Bronchus fibroblast of lung (primary cell): Measurements from ENCODE around the gene TXNDC9. TPM values are rescaled to one million over a fixed set of nuclear protein-coding genes. Genes with fewer than 3 reads are reported as not detected.

Experiments used
- total RNA-seq: library from RNA; depleted of rRNA; stranded (reverse); fragments of >200 nt; gene quantifications from 2 replicates; pipeline ENCODE4 v1.2.3, GENCODE V29; 2015

TXNDC9 gene, protein sequence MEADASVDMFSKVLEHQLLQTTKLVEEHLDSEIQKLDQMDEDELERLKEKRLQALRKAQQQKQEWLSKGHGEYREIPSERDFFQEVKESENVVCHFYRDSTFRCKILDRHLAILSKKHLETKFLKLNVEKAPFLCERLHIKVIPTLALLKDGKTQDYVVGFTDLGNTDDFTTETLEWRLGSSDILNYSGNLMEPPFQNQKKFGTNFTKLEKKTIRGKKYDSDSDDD
- 41.6 and 55.0 TPM in 2 replicates for total RNA-seq

DNA sequence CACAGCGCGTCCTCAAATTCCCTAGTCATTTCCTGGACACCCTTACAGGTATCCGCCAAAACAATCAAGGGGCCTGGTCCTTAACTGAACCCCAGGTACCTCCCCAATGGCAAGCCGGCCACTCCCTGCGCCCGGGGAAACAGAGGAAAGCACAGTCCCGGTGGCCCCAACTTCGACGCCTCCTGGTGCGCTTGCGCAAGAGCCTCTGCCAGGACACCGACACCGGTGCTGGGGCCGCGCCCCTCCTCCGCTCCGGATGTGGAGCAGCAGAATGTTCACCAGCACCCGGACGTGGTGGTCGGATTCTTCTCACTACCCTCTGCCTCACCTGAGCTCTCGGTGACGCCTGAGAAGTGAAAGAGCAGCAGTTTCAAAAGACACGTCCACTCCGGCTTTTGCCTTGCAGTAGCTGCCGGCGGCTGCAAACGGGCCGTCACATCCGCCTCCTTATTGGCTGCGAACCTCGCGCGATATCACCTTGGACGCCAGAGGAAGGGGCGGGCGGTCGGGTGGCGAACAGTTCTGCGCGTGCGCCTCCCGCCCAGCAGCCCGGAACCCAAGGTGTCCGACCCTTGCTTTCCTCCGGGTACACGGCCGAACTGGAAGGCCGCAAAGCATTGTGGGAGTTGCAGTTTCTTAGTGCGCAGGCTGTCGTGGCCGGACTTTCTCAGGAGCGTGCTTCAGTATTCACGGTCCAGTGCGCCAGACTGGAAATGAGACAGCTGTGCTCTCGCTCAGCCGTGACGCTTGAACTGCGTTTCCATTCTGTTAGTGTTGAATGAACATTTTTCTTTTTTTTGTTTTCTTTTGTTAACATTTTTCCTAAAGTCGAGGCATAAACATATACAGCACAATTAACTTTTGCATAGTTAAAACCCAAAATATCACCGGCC lies at the start of gene TXNDC9:
TXNDC9 (minus strand) TSS at position 423 of the 893 bp plus-strand sequence. CDS start 3,123 bp downstream, outside the sequence.

DNA sequence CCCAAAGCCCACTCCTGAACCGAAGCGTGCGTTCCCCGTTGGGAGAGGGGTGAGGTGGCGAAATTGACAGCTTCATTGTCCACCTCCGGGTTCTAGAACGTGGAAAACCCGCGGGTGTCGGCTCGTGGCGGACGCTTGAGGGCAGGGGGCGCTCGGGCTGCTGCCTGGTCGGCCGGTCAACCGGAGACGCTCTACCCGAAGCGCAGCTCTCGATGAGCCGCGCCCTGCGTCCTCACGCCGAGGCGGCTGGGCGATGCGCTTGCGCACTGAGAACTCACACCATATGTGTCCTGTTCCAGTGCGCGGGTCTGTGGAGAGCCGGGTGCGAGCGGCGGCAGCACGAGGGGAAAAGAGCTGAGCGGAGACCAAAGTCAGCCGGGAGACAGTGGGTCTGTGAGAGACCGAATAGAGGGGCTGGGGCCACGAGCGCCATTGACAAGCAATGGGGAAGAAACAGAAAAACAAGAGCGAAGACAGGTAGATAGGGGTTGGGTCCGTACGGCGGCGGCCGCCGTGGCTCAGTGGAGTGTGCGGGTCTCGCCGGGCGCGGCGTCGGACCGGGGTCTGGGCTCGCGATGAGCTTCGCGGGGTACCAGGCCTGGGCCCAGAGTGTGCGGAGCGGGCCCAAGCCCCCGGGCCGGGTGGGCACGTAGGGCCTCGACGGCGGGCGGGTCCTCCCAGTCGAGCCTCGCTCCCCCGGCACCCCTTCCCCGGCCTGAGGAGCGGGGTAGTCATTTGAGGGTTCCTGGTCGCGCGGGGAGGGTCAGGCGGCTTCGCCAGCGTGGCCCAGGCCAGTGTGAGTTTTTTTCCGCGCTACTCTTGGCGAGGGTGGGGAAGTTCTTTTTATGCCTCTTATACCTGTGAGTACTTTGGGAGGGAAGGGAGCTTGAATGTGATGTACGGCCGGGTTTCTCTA lies 1.2 kb upstream of the TXNDC9 start, which contains the start of gene EIF5B:
EIF5B (plus strand) TSS at position 277 of the 916 bp plus-strand sequence; CDS start at position 443, 166 bp downstream.

DNA sequence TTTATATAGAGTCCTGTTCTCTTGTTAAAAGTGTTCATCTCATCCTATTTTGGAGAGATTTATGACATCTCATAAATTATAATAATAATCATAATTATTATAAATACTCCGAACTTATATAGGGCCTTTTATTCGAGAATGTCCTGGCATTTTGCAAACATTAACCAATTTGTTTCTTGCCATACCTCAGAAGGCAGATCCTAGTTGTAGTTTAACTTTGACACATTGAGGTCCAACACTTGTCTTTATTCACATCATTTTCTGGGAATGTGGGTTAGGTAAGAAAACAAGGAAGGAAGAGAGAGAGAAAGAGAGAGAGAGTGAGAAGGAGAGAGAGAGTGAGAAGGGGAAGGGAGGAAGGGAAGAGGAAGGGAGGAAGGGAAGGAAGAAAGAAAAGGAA lies 35.0 kb downstream of the TXNDC9 start, which contains the start of gene LYG1:
LYG1 (minus strand) TSS at position 101 of the 400 bp plus-strand sequence. CDS start 5,527 bp downstream, outside the sequence.

Other genes starting within 250 kb of the TXNDC9 start
- gene C2orf15, start 194.6 kb downstream of the TXNDC9 start, total RNA-seq, result not detected in 2 replicates
- gene TSGA10, start 181.4 kb downstream of the TXNDC9 start, total RNA-seq, result 0.17 and 4.3 TPM in 2 replicates
- gene LIPT1, start 181.4 kb downstream of the TXNDC9 start, total RNA-seq, result 2.1 and 8.7 TPM in 2 replicates
- 16.8 and 24.9 TPM in 2 replicates for gene MITD1, start 155.3 kb downstream of the TXNDC9 start, total RNA-seq
- 27.9 and 33.3 TPM in 2 replicates for gene MRPL30, start 155.1 kb downstream of the TXNDC9 start, total RNA-seq
- not detected in 2 replicates for gene LYG2, start 80.7 kb downstream of the TXNDC9 start, total RNA-seq
- gene LYG1, start 35.1 kb downstream of the TXNDC9 start, total RNA-seq, result 0.45 TPM in 1 of 2 replicates, not detected in the other
- gene EIF5B, start 1.1 kb upstream of the TXNDC9 start, total RNA-seq, result 9.6 and 14.3 TPM in 2 replicates
- gene REV1, start 153.7 kb upstream of the TXNDC9 start, total RNA-seq, result 7.9 and 10.8 TPM in 2 replicates